HG03039 (cell line): Measurements from ENCODE around the gene FGD1.

Experiments
- ATAC-seq: cut with Tn5 transposase; IDR thresholded peaks from one replicate; pipeline ENCODE4 v1.9.1; 2021; ENCODE audit warnings: mild to moderate bottlenecking, moderate library complexity; ENCODE audit not compliant: unreplicated experiment

FGD1 gene

GRCh38 chrX:54473993-54474859 lies 21.8 kb downstream of the FGD1 start:
- ATAC-seq = no peak

- no peak for ATAC-seq
These were observed 25.8 kb downstream of the FGD1 start for GRCh38 chrX:54470054-54470760.

GRCh38 chrX:54452920-54453319 lies 43.1 kb downstream of the FGD1 start:
- ATAC-seq = no peak

GRCh38 chrX:54449929-54450328 lies 46.1 kb downstream of the FGD1 start:
- no peak for ATAC-seq

GRCh38 chrX:54447461-54447860 lies 48.6 kb downstream of the FGD1 start:
- ATAC-seq = no peak

- no peak for ATAC-seq
These were observed 50.0 kb downstream of the FGD1 start for GRCh38 chrX:54446084-54446483.

- ATAC-seq = no peak
These were observed 51.3 kb downstream of the FGD1 start for GRCh38 chrX:54444752-54445151.

- ATAC-seq = no peak
These were observed 53.2 kb downstream of the FGD1 start for GRCh38 chrX:54442790-54443189.

- peak; percentile 98 for ATAC-seq
These were observed 55.8 kb downstream of the FGD1 start, which contains the start of gene TSR2 for GRCh38 chrX:54439960-54440871. TSS of gene TSR2 (plus strand) at chrX:54440404. CDS start at chrX:54440422, 18 bp downstream.

- no peak for ATAC-seq
These were observed 60.9 kb downstream of the FGD1 start for GRCh38 chrX:54435121-54435520.

- no peak for ATAC-seq
These were observed 65.5 kb downstream of the FGD1 start for GRCh38 chrX:54430519-54430918.

- no peak for ATAC-seq
These were observed 68.1 kb downstream of the FGD1 start for GRCh38 chrX:54427837-54428424.

GRCh38 chrX:54423161-54423888 lies 72.7 kb downstream of the FGD1 start:
- no peak for ATAC-seq

- ATAC-seq = no peak
These were observed 73.9 kb downstream of the FGD1 start for GRCh38 chrX:54422168-54422567.

GRCh38 chrX:54419559-54420302 lies 76.3 kb downstream of the FGD1 start:
- ATAC-seq = no peak

GRCh38 chrX:54416965-54417364 lies 79.1 kb downstream of the FGD1 start:
- ATAC-seq = no peak

- no peak for ATAC-seq
These were observed 80.3 kb downstream of the FGD1 start for GRCh38 chrX:54415534-54416350.

- no peak for ATAC-seq
These were observed 82.3 kb downstream of the FGD1 start for GRCh38 chrX:54413753-54414152.
